Measurements from ENCODE around the gene SLC25A25.

GRCh38 chr9:128091571-128091970 is 23.5 kb downstream of the SLC25A25 start:
- no peak for TF ChIP-seq ZNF239 (CRISPR knock-in tag; IDR thresholded peaks at IDR 0.05)
- no peak for TF ChIP-seq NR3C1 (CRISPR knock-in tag; IDR thresholded peaks at IDR 0.05)
- TF ChIP-seq HNRNPH1 (optimal IDR thresholded peaks at IDR 0.05; ENCODE audit: low read depth, low read length), result no peak
